Stimulated activated CD4-positive, alpha-beta T cell treated with anti-CD3 and anti-CD28 coated beads, Interleukin-4, amount 100 ng/mL, for 24 hours (primary cell): ENCODE results near the gene SEPTIN1.

Source experiments
- DNase-seq: peaks from one replicate; pipeline ENCODE4 v3.0.0-alpha.2; 2020

SEPTIN1 gene

DNA sequence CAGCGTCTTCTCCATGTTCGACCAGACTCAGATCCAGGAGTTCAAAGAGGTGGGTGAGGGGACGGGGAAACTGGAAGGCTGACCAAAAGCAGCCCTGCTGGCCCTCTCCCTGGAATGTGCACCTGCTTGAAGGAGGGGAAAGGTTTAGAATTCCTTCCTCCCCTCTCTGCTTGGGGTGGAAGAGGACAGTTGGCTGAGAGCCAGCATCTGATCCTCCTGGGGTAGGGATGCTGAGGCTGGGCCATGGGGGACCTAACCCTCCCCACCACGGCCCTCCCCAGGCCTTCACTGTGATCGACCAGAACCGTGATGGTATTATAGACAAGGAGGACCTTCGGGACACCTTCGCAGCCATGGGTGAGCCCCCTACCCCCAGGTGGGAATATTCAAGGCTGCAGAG, 6.5 kb downstream of the SEPTIN1 start:
- DNase-seq = no peak

DNA sequence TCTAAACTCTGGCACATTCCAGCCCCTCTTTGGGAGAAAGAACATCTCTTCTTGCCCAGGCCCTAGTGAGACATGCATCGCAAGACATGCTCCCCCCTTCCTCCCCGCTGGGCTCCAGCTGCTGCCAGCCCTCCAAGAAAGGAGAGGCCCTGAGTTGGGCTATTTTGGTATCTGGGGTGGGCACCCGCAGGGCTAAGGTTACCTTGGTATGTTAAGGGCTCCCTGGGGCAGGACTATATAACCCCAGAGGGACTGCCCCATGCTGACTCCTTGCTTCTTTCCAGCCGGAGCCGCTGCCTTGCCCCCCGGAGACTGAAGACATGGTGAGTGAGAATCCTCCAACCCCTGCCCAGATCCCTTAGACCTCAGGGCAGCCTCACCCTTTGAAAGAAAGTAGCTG, 7.8 kb downstream of the SEPTIN1 start, which contains the start of gene MYL11:
Gene MYL11, plus strand, starts transcription at position 265 of the 400 bp plus-strand sequence. Its CDS starts 56 bp downstream, at position 321.
- no peak for DNase-seq

DNA sequence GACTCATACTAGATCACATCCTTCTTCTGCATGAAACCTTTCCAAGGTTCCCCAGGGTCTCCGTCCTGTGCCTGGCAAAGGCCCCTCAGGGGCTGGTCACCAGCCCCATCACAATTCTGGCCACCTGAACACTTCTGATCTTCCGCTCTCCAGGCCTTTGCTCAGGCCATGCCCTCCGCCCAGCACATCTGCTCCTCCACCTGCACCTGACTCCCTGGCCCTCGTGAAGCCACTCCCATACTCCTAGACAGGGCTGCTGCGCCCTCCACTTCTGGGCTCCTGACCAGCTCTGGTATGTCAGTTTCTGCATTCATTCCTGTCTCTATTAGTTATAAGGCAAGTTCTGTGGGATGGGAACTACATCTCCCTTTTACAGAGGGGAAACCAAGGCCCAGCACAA, 9.6 kb downstream of the SEPTIN1 start:
- DNase-seq = no peak

DNA sequence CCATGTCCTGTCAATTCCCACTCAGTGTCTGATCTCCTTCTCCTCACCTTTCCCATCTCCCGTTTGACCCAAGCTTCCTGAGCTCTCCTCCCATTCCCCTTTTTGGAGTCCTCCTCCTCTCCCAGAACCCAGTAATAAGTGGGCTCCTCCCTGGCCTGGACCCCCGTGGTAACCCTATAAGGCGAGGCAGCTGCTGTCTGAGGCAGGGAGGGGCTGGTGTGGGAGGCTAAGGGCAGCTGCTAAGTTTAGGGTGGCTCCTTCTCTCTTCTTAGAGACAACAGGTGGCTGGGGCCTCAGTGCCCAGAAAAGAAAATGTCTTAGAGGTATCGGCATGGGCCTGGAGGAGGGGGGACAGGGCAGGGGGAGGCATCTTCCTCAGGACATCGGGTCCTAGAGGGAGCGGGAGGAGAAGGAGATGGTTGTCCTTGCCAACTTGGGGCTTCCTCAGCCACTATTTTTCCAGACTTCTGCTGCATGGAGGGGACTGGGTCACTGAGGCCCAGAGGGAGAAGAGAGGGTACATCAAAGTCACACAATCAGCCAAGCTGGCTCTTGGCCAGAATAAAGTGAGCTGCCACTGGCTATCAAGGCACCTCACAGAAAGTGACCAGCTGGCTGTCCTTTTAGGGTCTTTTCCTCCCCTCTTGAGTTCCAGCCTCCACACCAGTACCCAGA, 10.2 kb downstream of the SEPTIN1 start:
- DNase-seq = no peak

DNA sequence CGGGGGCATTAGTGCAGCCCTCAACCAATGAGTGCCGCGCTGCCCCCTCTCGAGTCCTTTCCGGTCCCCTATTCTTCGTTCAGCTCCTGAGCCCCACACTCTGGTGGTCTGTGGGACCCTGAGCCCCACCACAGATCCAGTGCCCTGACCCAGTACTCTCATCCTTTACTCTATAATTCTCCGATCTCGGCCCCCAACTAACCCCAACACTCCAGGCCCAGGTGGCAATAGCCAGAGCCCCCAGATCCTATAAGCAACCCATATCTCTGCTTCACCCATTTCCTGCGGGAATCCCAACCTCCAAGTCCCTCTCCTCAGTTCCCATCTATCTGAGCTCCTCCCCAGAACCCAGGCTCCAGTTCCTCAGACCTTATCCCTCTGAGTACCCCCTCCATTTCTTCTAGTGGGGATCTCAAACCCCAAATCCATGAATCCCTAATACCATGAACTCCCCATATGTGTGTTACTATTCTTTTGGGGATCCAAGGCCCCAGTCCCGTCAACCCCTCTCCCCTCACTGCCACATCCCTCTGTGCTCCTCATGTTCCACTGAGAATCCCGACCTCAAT, 11.0 kb downstream of the SEPTIN1 start:
- DNase-seq = no peak

DNA sequence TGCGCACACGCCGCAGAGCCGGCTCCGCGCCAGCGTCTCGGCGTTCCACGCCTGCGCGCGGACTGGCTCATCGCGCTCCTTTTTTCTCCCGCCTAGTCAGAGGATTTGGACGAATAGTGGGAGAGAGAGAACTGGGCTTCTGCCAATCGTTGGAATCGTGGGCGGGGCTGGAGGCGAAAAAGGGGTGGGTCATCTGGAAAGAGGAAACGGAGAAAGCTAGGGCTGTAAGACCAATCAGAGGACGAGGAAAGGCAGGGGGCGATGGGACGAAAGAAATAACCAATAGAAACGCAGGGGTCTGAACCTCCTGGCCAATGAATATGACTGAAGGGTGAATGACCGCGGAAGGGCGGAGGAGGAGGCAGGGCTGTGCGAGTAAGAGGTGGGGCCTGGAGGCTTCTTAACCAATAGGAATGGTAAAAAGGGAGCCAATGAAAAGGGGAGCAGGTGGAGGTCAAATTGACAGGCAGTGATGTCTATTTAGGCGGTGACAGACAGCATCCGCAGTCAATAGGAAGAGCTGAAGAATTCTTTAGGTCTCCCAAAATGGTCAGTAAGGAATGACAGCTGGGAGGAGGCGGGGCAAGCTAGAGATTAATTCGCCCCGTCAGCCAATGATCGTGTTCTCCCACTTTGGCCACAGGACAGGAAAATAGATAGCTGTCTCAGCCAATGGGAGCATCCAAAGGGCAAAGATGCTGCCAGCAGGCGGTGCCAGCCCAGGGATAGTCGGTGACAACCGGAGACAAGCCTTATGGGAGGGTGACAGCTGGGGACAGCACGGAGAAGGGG, 11.7 kb downstream of the SEPTIN1 start, which contains the start of gene TBC1D10B:
Gene TBC1D10B, minus strand, starts transcription at position 39 of the 792 bp plus-strand sequence. CDS start 311 bp downstream, outside the sequence.
- peak; percentile 99 for DNase-seq

DNA sequence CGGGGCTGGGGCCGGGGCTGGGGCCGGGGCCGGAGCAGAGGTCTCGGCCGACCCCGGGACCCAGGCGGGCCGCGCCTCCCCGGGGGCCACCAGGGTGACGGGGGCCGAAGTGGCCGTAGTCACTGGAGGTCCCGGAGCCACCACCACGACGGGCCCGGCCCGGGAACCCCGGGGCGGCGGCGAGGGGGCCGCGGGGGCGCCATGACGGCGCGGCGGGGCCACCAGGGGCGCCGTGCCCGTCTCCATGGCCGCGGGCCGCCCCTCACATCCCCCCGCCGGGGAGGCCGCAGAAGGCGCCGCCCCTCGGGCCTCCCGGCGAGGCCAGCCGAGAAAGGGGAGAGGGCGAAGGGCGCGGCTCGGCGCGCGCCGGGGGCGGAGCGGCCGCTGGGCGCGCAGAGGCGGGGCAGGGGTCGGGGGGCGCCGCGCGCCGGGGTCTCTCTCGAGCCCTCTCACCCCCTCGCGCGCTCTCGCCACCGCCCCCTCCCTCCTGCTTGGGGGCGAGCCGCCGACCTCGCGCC, 12.4 kb downstream of the SEPTIN1 start:
- no peak for DNase-seq

DNA sequence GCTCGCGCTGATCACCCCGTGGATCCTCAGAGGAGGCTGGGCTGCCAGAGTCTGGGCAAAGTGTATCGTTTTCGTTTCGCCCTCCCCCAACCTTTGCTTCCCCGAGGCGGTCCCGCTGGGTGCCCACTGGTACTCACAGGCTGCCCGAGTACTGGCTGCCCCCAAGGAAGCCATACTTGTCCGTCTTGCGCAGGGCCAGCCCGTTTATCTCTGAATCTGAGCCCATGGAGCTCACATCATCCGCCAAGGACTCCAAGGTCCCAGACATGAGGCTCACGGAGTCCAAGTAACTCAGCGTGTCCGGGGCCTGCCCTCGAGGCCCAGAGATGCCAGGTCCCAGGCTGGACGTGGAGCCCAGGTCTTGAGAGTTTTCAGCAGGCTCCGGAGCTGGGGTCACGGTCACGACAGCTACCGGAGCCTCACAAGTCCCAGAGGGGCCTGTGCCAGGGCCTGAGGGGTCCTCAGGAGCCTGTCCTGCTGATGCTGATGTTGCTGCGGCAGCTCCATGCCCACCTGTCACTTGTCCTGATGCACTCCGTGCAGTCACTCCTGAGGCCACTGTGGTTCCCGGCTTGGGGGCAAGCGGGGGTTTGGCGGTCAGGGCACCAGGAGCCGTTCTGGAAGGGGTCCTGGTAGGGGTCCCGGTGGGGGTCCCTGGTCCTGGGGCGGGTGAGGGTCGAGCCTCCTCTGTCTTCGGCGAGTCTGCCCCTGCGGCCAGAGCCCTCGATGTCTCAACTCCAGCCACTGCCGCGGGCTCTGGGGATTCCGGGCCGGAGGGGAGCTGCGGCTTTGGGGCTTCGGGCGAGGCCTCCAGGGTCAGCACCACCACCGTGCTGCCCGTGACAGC, 13.0 kb downstream of the SEPTIN1 start:
- DNase-seq = no peak

DNA sequence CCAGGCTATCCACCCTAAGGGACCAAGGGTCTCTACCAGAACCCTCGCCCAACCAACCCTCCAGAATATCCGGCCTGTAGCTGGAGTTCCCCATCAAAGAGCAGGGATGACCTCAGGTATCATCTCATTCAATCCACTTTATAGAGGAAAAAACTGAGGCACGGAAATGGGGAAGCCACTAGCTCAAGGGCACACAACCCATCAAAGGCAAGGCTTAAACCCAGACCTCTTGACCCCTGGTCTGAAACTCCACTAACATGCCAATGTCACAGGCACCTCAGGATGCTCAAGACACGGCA, 13.6 kb downstream of the SEPTIN1 start:
- no peak for DNase-seq

DNA sequence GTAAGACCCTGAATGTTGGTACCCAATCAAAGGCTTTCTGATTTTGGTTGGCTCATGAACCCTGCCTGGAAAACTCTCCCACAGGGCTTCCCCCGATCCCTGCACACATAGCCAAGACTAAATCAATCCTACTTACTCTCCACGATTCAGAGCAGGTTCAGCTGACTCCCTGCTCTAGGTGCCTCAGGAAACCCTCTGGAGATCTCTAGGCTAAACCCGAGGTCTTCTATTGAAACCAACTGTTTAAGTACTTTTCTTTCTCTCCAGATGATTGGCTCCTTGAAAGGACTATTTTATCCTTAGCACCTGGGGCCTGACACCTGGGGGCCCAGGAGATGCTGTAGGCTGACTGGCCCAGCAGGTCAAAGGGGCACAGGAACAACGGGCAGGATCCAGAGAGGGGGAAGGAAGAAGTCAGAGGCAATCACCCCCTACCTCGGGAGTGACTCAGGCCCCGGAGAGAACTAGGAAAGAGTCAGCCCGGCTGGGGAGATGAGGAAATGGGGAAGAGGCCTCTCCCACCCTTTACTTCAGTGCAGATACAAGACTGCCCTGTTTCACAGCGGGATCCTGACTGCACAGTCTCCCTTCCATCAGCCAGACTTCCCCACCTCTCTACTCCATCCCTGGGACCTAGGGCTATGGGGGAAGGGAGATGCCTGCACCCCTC, 14.1 kb downstream of the SEPTIN1 start:
- DNase-seq = no peak

DNA sequence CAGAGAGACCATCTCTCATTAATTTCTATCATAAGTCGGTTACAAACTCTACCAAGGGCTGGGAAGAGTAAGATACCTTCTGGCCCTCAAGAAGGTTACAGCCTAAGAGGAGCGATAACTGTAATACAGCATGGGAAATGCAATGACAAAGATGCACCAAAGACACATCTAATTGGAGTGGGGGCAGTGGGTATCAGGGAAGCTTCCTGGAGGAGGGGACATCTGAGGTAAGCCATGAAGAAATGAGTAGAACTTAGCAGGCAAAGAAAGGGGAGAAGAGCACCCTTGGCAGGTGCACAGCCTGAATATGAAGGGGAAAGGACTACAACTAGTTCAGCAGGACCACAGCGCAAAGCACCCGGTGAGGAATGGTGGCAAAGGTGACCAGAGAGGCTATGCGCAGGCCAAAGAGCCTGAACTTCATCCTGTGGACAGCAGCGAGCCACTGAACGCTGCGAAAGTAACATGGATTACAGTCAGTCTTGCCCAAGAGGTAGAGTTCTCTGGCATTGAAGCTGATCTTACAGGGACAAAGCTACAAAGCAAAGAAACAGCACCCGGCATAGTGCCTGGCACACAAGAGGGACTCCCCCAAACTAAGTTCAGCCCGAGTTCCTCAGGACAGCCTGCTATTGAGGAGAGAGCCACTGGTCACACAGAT, 14.9 kb downstream of the SEPTIN1 start:
- no peak for DNase-seq

DNA sequence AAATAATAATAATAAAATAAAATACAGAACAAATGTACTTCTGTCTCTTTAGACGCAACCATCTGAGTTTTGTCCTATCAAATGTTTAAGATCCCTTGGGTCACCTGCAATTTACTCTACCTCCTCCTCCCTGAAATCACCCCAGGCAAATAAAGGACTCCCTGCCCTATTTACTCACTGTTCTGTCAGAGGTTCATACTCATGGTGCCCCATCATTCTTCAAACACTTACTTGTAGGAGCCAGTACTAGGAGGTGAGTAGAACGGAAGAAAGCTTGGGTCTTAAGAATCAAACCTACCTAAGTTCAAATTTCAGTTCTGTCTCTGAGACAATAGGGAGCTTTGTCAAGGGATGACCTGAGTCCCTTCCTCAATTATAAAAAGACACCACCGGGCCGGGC, 15.8 kb downstream of the SEPTIN1 start:
- no peak for DNase-seq

DNA sequence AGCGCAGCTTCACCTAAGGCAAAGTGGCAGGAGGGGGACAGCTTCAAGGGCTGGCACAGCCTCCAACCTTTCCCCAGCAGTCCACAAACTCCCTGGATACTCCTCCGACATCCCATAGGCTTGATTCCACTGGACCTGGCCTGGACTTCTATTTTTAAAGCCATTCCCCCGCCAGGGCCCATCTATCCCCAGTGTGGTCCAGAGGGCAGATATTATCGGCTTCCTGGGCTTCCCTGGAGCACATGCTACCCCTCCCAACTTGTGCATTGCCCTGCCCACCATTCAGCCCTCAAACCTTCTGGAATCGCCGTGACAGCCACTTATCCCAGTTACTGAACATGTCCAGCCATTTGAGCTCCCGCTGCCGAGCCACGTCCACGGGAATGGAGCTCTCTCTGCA, 17.2 kb downstream of the SEPTIN1 start:
- no peak for DNase-seq

DNA sequence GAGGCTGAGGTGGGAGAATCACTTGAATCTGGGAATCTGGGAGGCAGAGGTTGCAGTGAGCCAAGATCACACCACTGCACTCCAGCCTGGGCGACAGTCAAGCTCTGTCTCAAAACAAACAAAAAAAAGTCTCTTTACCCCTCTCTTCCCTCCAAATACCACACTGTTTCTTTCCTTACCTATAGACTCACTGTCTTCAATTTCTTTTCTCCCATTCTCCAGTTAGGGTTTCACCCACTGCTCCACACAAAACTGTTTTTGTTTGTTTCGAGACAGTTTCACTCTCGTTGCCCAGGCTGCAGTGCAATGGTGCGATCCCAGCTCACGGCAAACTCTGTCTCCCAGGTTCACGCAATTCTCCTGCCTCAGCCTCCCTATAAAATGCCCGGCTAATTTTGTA, 21.2 kb downstream of the SEPTIN1 start:
- no peak for DNase-seq

DNA sequence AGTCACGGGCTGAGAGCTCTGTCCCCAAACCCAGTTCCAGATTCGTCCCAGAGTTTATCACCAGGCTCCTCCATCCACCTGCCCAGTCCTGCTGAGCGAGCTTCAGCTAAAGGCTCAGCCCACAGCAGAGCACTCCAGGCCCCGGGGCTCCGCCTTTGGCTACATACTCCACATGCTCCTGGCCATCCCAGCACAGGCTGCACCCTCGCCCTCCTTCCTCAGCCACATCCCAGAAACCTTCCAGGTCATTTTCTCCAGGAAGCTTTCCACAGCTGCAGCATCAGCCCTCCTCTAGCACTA, 22.5 kb downstream of the SEPTIN1 start:
- no peak for DNase-seq

DNA sequence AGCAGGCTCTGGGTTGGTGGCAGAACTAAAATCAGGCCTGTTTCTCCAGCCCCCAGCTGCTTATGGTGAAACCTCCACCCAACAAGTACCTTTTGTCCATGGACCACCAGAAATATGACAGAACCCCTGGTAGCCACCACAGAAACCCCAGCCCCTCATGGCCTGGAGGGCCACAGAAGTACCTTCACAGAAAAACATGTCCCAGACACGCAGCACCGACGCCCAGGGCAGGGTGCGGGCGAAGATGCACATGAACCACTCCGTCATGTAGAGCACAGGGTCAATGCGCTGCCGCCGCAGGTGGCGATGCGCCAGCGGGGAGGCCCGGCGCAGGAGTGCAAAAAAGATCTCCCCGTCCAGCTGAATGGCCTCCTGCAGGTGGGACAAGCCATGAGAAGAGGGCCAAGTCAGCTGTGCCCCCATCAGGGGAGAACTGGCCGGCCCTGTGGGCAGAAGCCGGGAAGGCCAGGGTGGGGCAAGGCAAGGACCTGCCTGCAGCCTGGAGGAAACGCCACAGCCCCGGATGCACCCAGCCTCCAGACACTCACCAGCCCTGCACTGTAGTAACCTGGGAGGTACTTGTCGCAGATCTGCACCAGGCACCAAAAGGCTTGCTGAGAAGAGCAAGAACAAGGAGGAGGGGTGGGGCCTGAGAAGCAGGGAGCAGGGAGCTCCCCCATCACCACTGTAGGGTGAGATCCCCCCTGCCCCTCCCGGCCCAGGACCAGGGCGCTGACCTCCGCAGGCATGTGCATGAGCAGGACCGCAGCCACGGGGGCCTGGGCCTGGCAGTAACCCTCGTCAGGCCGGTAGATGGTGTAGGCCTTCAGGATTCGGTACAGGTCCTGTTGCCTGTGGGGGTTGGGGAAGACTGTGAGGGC, 23.1 kb downstream of the SEPTIN1 start:
- DNase-seq = no peak

DNA sequence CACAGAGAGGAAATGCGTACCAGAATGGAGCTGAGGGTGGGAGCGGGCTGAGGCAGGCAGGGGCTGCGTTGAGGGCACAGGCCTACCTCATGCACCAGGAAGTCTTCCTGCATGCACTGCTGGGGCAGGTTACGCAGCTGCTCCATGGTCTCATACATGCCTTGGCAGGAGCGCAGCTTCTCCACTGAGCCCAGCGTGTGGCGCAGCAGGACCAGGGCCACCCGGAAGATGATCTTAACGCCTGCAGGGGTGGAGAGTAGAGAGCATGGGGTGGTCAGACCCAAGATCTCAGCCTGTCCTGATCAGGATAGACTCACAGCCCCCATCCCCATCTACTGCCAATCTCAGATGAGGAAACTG, 23.8 kb downstream of the SEPTIN1 start:
- DNase-seq = no peak

DNA sequence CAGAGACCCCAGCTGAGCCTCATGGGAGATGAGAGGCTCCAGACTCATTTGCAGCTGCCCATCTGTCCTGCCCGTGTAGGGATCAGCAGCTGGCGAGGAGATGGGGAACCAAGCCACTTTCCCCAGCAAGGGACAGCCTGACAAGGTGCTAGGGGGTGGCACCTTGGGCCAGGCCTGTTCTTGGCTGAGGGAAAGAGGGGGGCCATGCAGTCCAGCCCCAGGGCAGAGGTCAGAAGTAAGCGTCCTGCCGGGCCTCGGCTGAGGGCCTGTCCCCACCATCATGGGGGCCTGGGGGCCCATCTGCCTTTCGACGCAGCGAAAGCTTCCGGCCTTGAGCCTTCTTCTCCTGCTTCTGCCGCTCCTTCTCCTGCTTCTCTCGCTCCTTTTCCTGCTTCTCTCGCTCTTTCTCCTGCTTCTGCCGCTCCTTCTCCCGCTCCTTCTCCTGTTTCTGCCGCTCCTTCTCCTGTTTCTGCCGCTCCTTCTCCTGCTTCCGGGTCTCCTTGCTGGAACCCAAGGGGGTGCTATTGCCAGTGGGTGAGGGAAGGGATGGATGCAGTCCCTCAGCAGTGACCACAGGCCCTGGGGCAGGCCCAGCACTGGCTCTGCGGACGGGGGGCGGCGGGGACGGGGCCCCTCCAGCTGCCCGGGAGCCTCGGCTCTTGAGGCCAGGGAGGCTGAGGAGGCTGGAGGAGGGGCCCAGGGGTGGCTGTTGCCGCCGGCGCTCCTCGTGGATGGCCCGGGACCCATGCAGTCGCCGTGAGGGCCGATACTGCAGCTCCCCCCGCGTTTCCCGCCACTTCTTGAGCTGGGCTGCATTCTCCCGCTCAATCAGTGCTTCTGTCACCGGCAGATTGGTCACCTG, 24.4 kb downstream of the SEPTIN1 start:
- no peak for DNase-seq

DNA sequence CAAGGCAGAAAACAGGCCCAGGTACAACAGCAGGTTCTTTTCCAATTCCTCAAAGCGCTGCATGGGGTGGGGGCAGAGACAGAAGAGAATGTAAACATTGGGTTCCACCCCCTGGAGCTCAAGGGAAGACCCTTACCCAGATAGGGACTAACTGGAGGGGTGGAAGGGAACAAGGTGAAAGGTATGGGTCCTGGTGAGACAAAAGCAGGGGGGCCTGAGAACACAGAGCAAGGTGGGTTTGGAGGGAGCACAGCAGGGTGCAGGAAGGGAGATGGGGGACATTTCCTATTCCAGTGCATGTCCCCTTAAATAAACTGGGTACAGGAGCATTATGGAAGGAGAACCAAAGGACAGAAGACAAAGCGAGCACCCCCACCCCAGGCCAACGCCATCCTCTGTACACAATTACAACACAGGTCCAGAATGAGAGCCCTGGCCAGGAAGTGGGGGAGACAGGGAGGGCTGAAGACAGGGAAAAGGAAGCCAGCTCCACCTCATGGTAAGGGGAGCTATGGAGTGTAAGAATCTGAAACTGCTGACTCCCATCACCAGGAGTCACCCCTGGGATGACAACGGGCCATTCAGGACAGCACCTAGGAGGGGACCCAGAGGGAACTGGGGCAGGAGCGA, 25.2 kb downstream of the SEPTIN1 start:
- no peak for DNase-seq
